GM12878 (cell line): ENCODE measurements around the gene TAF13. TPM values are rescaled to one million over a fixed set of nuclear protein-coding genes. Genes with fewer than 3 reads are reported as not detected.

Source experiments
- ATAC-seq: fragments of 200-7000 bp; cut with Tn5 transposase; 3 replicates; pipeline ENCODE4 v1.9.1; 2020; ENCODE audit warnings: mild to moderate bottlenecking, moderate library complexity
- BruUV-seq: library from RNA; stranded (reverse); fragments of 400-500 nt; replicated peaks from 2 replicates; lab custom pipeline; 2021; lab: Mats Ljungman, UMichigan
- CTCF ChIA-PET: fragments of 300-600 bp; sonication (Branson Sonifier 250); formaldehyde crosslinking; extraction: SDS; loops from one replicate; lab custom pipeline; 2021; ENCODE audit warnings: inconsistent platforms; lab: Yijun Ruan, JAX
- POLR2A ChIA-PET: fragments of 350-600 bp; formaldehyde crosslinking; extraction: SDS; loops from one replicate; lab custom pipeline; 2021; ENCODE audit warnings: inconsistent platforms; lab: Charles Lee
- RAD21 ChIA-PET: fragments of 300-600 bp; sonication (Branson Sonifier 250); formaldehyde crosslinking; loops from one replicate; lab custom pipeline; 2023; ENCODE audit warnings: antibody characterized with exemption; ENCODE audit not compliant: unreplicated experiment; lab: Charles Lee
- SMC1A ChIA-PET: fragments of 300-600 bp; sonication (Branson Sonifier 250); formaldehyde crosslinking; loops from one replicate; lab custom pipeline; 2023; ENCODE audit not compliant: unreplicated experiment, uncharacterized antibody; lab: Charles Lee
- DNase-seq: peaks from one replicate; pipeline ENCODE4 v3.0.0-alpha.2; 2011; ENCODE audit warnings: low read depth, low spot score
- FAIRE-seq: peaks from 3 replicates; lab custom pipeline; 2011; peaks lifted over from hg19 to GRCh38; lab: Jason Lieb, UNC
- H2AFZ ChIP-seq: 2 replicates; pipeline ENCODE4 v1.6.0; 2011; ENCODE audit warnings: low read depth, low read length, control low read depth; ENCODE audit not compliant: control insufficient read depth
- H3K27ac ChIP-seq: 2 replicates; pipeline ENCODE4 v1.5.1; 2011; ENCODE audit warnings: control low read depth; ENCODE audit not compliant: control insufficient read depth, insufficient read depth
- H3K27me3 ChIP-seq, 2 experiments: replicated peaks in 1 of 2; 2 replicates each; pipeline versions ENCODE4 v1.6.0 to v1.6.1; 2011; ENCODE audit warnings: low read length in 1 of 2; ENCODE audit not compliant: control insufficient read depth in 2 of 2, insufficient read depth in 2 of 2
- H3K36me3 ChIP-seq, 2 experiments: 2 replicates each; pipeline ENCODE4 v1.5.1; 2011; ENCODE audit warnings: low read length in 1 of 2; ENCODE audit not compliant: control insufficient read depth in 2 of 2, insufficient read depth in 2 of 2
- H3K4me1 ChIP-seq: 2 replicates; pipeline ENCODE4 v1.6.1; 2011; ENCODE audit warnings: mild to moderate bottlenecking, low read length, moderate library complexity, mixed read lengths; ENCODE audit not compliant: control insufficient read depth, insufficient read depth
- H3K4me2 ChIP-seq: 2 replicates; pipeline ENCODE4 v1.6.0; 2011; ENCODE audit warnings: control low read depth; ENCODE audit not compliant: control insufficient read depth, insufficient read depth
- H3K4me3 ChIP-seq: fragments of 200-600 bp; sonication (generic); 2 replicates; pipeline ENCODE4 v1.5.1; 2016
- H3K79me2 ChIP-seq: 2 replicates; pipeline ENCODE4 v1.6.0; 2011; ENCODE audit warnings: low read length; ENCODE audit not compliant: control insufficient read depth, insufficient read depth
- H3K9ac ChIP-seq: 2 replicates; pipeline ENCODE4 v1.8.0; 2011; ENCODE audit warnings: low read length, control low read depth, mixed read lengths; ENCODE audit not compliant: control insufficient read depth, insufficient read depth
- H3K9me3 ChIP-seq: replicated peaks from 3 replicates; pipeline ENCODE4 v1.5.1; 2011; ENCODE audit warnings: mild to moderate bottlenecking, low read length; ENCODE audit not compliant: control insufficient read depth, insufficient read depth
- H4K20me1 ChIP-seq: 2 replicates; pipeline ENCODE4 v1.6.0; 2011; ENCODE audit not compliant: control insufficient read depth, insufficient read depth
- CREM ChIP-seq: IDR thresholded peaks from 2 replicates; pipeline ENCODE4 v1.6.1; 2014; ENCODE audit warnings: antibody characterized with exemption, low read depth
- JUND ChIP-seq: IDR thresholded peaks from 2 replicates; pipeline ENCODE4 v1.6.1; 2012; ENCODE audit warnings: low read depth, mild to moderate bottlenecking, low read length, improper control_type of control experiment, moderate library complexity
- MTA2 ChIP-seq: fragments of 450-650 bp; IDR thresholded peaks from 2 replicates; pipeline ENCODE4 v1.6.1; 2016; ENCODE audit warnings: low read depth, mild to moderate bottlenecking, moderate library complexity
- POLR2AphosphoS5 ChIP-seq: IDR thresholded peaks from 2 replicates; pipeline ENCODE4 v1.6.1; 2011; ENCODE audit warnings: mild to moderate bottlenecking, low read length, inconsistent platforms
- WGBS: methylation state at CpG from one replicate; pipeline ENCODE4 v1.1.6; 2016; ENCODE audit warnings: low lambda C conversion rate; ENCODE audit not compliant: insufficient replicate concordance, insufficient coverage; ENCODE audit errors: missing lambda C conversion rate; 5-methylcytosine and 5-hydroxymethylcytosine counted together
- in situ Hi-C: fragments of 300-500 bp; cut with MboI; formaldehyde crosslinking; loops from 9 replicates; pipeline ENCODE4 v1.14.3; 2018; ENCODE audit warnings: mixed read lengths
- intact Hi-C: fragments of 100-400 bp; cut with micrococcal nuclease; formaldehyde crosslinking; loops from one replicate; pipeline ENCODE4 v1.14.2; 2022; ENCODE audit not compliant: unreplicated experiment
- polyA plus RNA-seq, 11 experiments: library from polyadenylated mRNA; depleted of rRNA in 4 of 11; unstranded in 6 of 11; stranded (reverse) in 5 of 11; fragments of >200 nt; fragmentation: Nextera tagmentation in 4 of 11; fragmentation: Illumina TruSeq in 1 of 11; extraction: Ambion mirVana in 4 of 11; extraction: Trizol in 1 of 11; gene quantifications; 1 replicate in 1 of 11; 2 replicates in 10 of 11; pipeline versions ENCODE4 v1.2.1 to v1.2.3, GENCODE V29; 2011 to 2016; ENCODE audit warnings: inconsistent platforms in 2 of 11, missing spikeins in 2 of 11, low read depth in 1 of 11
- total RNA-seq, 4 experiments: library from RNA; depleted of rRNA in 3 of 4; stranded (reverse); fragments of >200 nt in 3 of 4; fragmentation: Illumina TruSeq in 1 of 4; extraction: Trizol in 1 of 4; gene quantifications; 2 replicates each; pipeline versions ENCODE4 v1.2.1 to v1.2.3, GENCODE V29; 2013 to 2021

The TAF13 gene
- total and polyA plus RNA-seq, 10 of the 15 experiments (the other 5 are each of a cell fraction or from before 2014, with no cell fraction given), result 8.1 to 30.6 (median 18.0) TPM

- Histone ChIP-seq H4K20me1 (no peaks in the 10 kb centered on the region), H3K9me3 (no peaks in the 10 kb centered on the region), H3K36me3 (no peaks in the 10 kb centered on the region), H3K79me2 (no peaks in the 10 kb centered on the region), H3K27me3 (no peaks in the 10 kb centered on the region), H3K4me3 (no peak overlapping the region), H3K4me1 (no peaks in the 10 kb centered on the region), H3K27ac (no peak overlapping the region), H3K9ac (no peak overlapping the region), H3K4me2 (no peak overlapping the region), H2AFZ (no peak overlapping the region)
- CTCF ChIA-PET, result interaction anchor here (0.6 kb wide), 1 partner anchor 1575 kb away, joined by 3 read pairs; no protein-coding TSS in a partner anchor
- 94% methylated on average over 6 of the region's 6 CpGs for WGBS
- DNase-seq (no peak), ATAC-seq (no peak), FAIRE-seq (no peak)
- no TSS peak for BruUV-seq
- SMC1A ChIA-PET, result no interaction called here
- RAD21 ChIA-PET, result no interaction called here
- in situ Hi-C loops (no loop called here), intact Hi-C loops (loop anchor here (5.0 kb wide), 1 partner anchor 87 kb away; the partner anchor contains the start of gene ELAPOR1)
- POLR2A ChIA-PET, result interaction anchor here (0.7 kb wide), 1 partner anchor 426 kb away, joined by 3 read pairs; no protein-coding TSS in a partner anchor
- TF ChIP-seq CREM (no peak), JUND (no peak), POLR2AphosphoS5 (no peak)
Measured at GRCh38 chr1:109025694-109026093, 50.1 kb downstream of the TAF13 start.

GRCh38 chr1:109024646-109025045, 51.2 kb downstream of the TAF13 start:
- in situ Hi-C loops (no loop called here), intact Hi-C loops (loop anchor here (5.0 kb wide), 1 partner anchor 88 kb away; the partner anchor contains the start of gene ELAPOR1)
- H3K9ac ChIP-seq, result no peak overlapping the region
- no TSS peak for BruUV-seq
- ATAC-seq, result no peak
- 100% methylated on average over 2 of the region's 2 CpGs for WGBS
- ChIA-PET SMC1A (no interaction called here), CTCF (interaction anchor here (0.6 to 0.7 kb wide), 2 partner anchors 33 to 87 kb away, joined by 3 read pairs; no protein-coding TSS in a partner anchor), RAD21 (no interaction called here), POLR2A (interaction anchor here (0.9 kb wide), 1 partner anchor 13 kb away, joined by 3 read pairs; no protein-coding TSS in a partner anchor)
- H3K4me3 ChIP-seq, result no peak overlapping the region
- H3K36me3 ChIP-seq, result no peaks in the 10 kb centered on the region
- no peak overlapping the region for H3K4me2 ChIP-seq
- H3K27ac ChIP-seq, result no peak overlapping the region
- no peaks in the 10 kb centered on the region for H3K9me3 ChIP-seq
- FAIRE-seq, result no peak
- H3K79me2 ChIP-seq, result no peaks in the 10 kb centered on the region
- H3K27me3 ChIP-seq, result no peaks in the 10 kb centered on the region
- TF ChIP-seq MTA2, result no peak
- H2AFZ ChIP-seq, result no peak overlapping the region
- no peaks in the 10 kb centered on the region for H4K20me1 ChIP-seq
- no peaks in the 10 kb centered on the region for H3K4me1 ChIP-seq
- no peak for DNase-seq
